Right forelimb (tissue), 1 donor: Measurements from ENCODE around the gene DMXL1.

Experiments
- DNase-seq: peaks from one replicate; pipeline ENCODE4 v3.0.0-alpha.2; 2018

DMXL1 gene

GRCh38 chr5:119070828-119071560 is at the start of gene DMXL1:
DMXL1 (plus strand) TSS chr5:119071087; CDS start chr5:119071570, 483 bp downstream.
- peak; percentile 98 for DNase-seq

- DNase-seq = no peak
Observed at GRCh38 chr5:119021149-119021732, 49.6 kb upstream of the DMXL1 start.

- no peak for DNase-seq
Observed at GRCh38 chr5:119022017-119022745, 48.7 kb upstream of the DMXL1 start.

- DNase-seq = no peak
Observed at GRCh38 chr5:119022773-119023172, 48.1 kb upstream of the DMXL1 start.

GRCh38 chr5:119028575-119028974 is 42.3 kb upstream of the DMXL1 start:
- no peak for DNase-seq

- no peak for DNase-seq
Observed at GRCh38 chr5:119031011-119031886, 39.6 kb upstream of the DMXL1 start.

GRCh38 chr5:119031905-119032304 is 39.0 kb upstream of the DMXL1 start:
- DNase-seq = no peak

- no peak for DNase-seq
Observed at GRCh38 chr5:119032656-119033055, 38.2 kb upstream of the DMXL1 start.

GRCh38 chr5:119033135-119033534 is 37.8 kb upstream of the DMXL1 start:
- DNase-seq = no peak

GRCh38 chr5:119036101-119036762 is 34.7 kb upstream of the DMXL1 start:
- no peak for DNase-seq

GRCh38 chr5:119037496-119038215 is 33.2 kb upstream of the DMXL1 start:
- no peak for DNase-seq

- no peak for DNase-seq
Observed at GRCh38 chr5:119048246-119048645, 22.6 kb upstream of the DMXL1 start.

GRCh38 chr5:119049824-119050449 is 20.9 kb upstream of the DMXL1 start:
- no peak for DNase-seq

GRCh38 chr5:119054101-119054500 is 16.8 kb upstream of the DMXL1 start:
- no peak for DNase-seq

- no peak for DNase-seq
Observed at GRCh38 chr5:119055294-119055693, 15.6 kb upstream of the DMXL1 start.

- no peak for DNase-seq
Observed at GRCh38 chr5:119058979-119059529, 11.8 kb upstream of the DMXL1 start.

- DNase-seq = no peak
Observed at GRCh38 chr5:119059740-119060255, 11.1 kb upstream of the DMXL1 start.

GRCh38 chr5:119063579-119064379 is 7.1 kb upstream of the DMXL1 start:
- DNase-seq = no peak

- DNase-seq = no peak
Observed at GRCh38 chr5:119067450-119067849, 3.4 kb upstream of the DMXL1 start.

GRCh38 chr5:119070578-119070827 is 384 bp upstream of the DMXL1 start:
- DNase-seq = no peak
